HepG2 (cell line): ENCODE results near the gene SRP68. TPM values are rescaled to one million over a fixed set of nuclear protein-coding genes. Genes with fewer than 3 reads are reported as not detected.

Source experiments
- HINFP ChIP-seq: sonication (generic); formaldehyde crosslinking; IDR thresholded peaks from 2 replicates; pipeline ENCODE4 v1.4.0; 2020; ENCODE audit warnings: low read depth, mild to moderate bottlenecking, missing genetic modification reagents
- HNRNPH1 ChIP-seq: fragments of 200-400 bp; formaldehyde crosslinking; optimal IDR thresholded peaks from 2 replicates; pipeline ENCODE3; 2017; ENCODE audit warnings: mild to moderate bottlenecking, low read depth, low read length
- ZNF318 ChIP-seq: sonication (generic); formaldehyde crosslinking; IDR thresholded peaks from 2 replicates; pipeline ENCODE4 v1.4.0; 2020; ENCODE audit warnings: mild to moderate bottlenecking, missing genetic modification reagents
- ZNF574 ChIP-seq: sonication (generic); formaldehyde crosslinking; IDR thresholded peaks from 2 replicates; pipeline ENCODE4 v1.4.0; 2020; ENCODE audit warnings: missing genetic modification reagents
- ZNF776 ChIP-seq: sonication (generic); formaldehyde crosslinking; IDR thresholded peaks from 2 replicates; pipeline ENCODE4 v1.4.0; 2020; ENCODE audit warnings: mild to moderate bottlenecking, missing genetic modification reagents
- polyA plus RNA-seq, 8 experiments: library from polyadenylated mRNA; depleted of rRNA in 3 of 8; stranded (reverse) in 7 of 8; unstranded in 1 of 8; fragments of >200 nt; fragmentation: Illumina TruSeq in 4 of 8; extraction: Trizol in 4 of 8; gene quantifications; 2 replicates each; pipeline versions ENCODE4 v1.2.1 to v1.2.3, GENCODE V29; 2011 to 2016; ENCODE audit warnings: low read depth in 4 of 8, missing spikeins in 1 of 8, mixed read lengths in 1 of 8; ENCODE audit not compliant: insufficient read depth in 1 of 8
- total RNA-seq, 5 experiments: library from RNA; depleted of rRNA; stranded (reverse); fragments of >200 nt; fragmentation: Illumina TruSeq; extraction: Trizol; gene quantifications; 2 replicates each; pipeline ENCODE4 v1.2.3, GENCODE V29; 2016; ENCODE audit warnings: low read depth in 1 of 5

SRP68 gene
- total and polyA plus RNA-seq, 2 of the 13 experiments (the other 11 are each of a cell fraction or from before 2014, with no cell fraction given), result 39.8 to 74.3 TPM

GRCh38 chr17:76104140-76104895, 32.0 kb upstream of the SRP68 start (continued):
- TF ChIP-seq ZNF318 (CRISPR knock-in tag), result peak; percentile 42; the same call in 1 of the 2 replicates
- TF ChIP-seq HINFP, result no peak
- TF ChIP-seq ZNF574 (CRISPR knock-in tag), result no peak
- TF ChIP-seq ZNF776 (CRISPR knock-in tag), result peak; percentile 22; the same call in 1 of the 2 replicates
- TF ChIP-seq HNRNPH1, result no peak
